Measurements from ENCODE around the gene CDC42SE1.
"Not testable (repeated sequence)": the region's sequence is repeated elsewhere in the genome, so short reads cannot be mapped to it uniquely, and the experiment has no call there.

CDC42SE1 gene

GRCh38 chr1:151104630-151105029, 45.2 kb upstream of the CDC42SE1 start:
- Histone ChIP-seq H3K4me2 (ENCODE audit: low read depth, low read length, poor library complexity, severe bottlenecking) (no peak overlapping the region), H3K27me3 (ENCODE audit: insufficient read depth, low read length, poor library complexity, severe bottlenecking) (no peaks in the 10 kb centered on the region), H3K36me3 (ENCODE audit: insufficient read depth, low read length) (no peaks in the 10 kb centered on the region), H3K9me2 (replicated peaks; ENCODE audit: low read depth, low read length) (no peaks in the 10 kb centered on the region), H2AFZ (ENCODE audit: low read length) (no peak overlapping the region), H4K20me1 (ENCODE audit: insufficient read depth, low read length, poor library complexity, severe bottlenecking) (no peaks in the 10 kb centered on the region), H3K79me2 (ENCODE audit: insufficient read depth, low read length) (no peaks in the 10 kb centered on the region), H3K9me3 (ENCODE audit: insufficient read depth, low read depth, low read length) (no peaks in the 10 kb centered on the region), H3K4me1 (ENCODE audit: insufficient read depth, low read length, poor library complexity, severe bottlenecking) (no peaks in the 10 kb centered on the region), H3K9ac (ENCODE audit: low read depth, low read length, poor library complexity, severe bottlenecking) (no peak overlapping the region), H3F3A (ENCODE audit: low read depth) (no peaks in the 10 kb centered on the region), H3K4me3 (ENCODE audit: low read length, poor library complexity, severe bottlenecking) (no peak overlapping the region)
- TF ChIP-seq EZH2phosphoT487 (IDR thresholded peaks at IDR 0.05; ENCODE audit: borderline replicate concordance), result no peak
- TF ChIP-seq CTCF (conservative IDR thresholded peaks at IDR 0.05; ENCODE audit: low read length), result no peak

GRCh38 chr1:151098126-151098525, 38.7 kb upstream of the CDC42SE1 start:
- no peaks in the 10 kb centered on the region for H3K79me2 ChIP-seq (ENCODE audit: insufficient read depth, low read length)
- TF ChIP-seq CTCF (conservative IDR thresholded peaks at IDR 0.05; ENCODE audit: low read length), result no peak
- TF ChIP-seq EZH2phosphoT487 (IDR thresholded peaks at IDR 0.05; ENCODE audit: borderline replicate concordance), result no peak
- H3K36me3 ChIP-seq (ENCODE audit: insufficient read depth, low read length), result no peaks in the 10 kb centered on the region
- no peaks in the 10 kb centered on the region for H4K20me1 ChIP-seq (ENCODE audit: insufficient read depth, low read length, poor library complexity, severe bottlenecking)
- no peaks in the 10 kb centered on the region for H3K9me3 ChIP-seq (ENCODE audit: insufficient read depth, low read depth, low read length)
- H3K27me3 ChIP-seq (ENCODE audit: insufficient read depth, low read length, poor library complexity, severe bottlenecking), result no peaks in the 10 kb centered on the region
- H3K4me3 ChIP-seq (ENCODE audit: low read length, poor library complexity, severe bottlenecking), result no peak overlapping the region
- H3F3A ChIP-seq (ENCODE audit: low read depth), result 0 out of 2 replicates have a peak, but pooled peaks cover 1% of the 10 kb centered on the region
- no peak overlapping the region for H3K4me2 ChIP-seq (ENCODE audit: low read depth, low read length, poor library complexity, severe bottlenecking)
- H3K9me2 ChIP-seq (replicated peaks; ENCODE audit: low read depth, low read length), result no peaks in the 10 kb centered on the region
- H3K4me1 ChIP-seq (ENCODE audit: insufficient read depth, low read length, poor library complexity, severe bottlenecking), result no peaks in the 10 kb centered on the region
- no peak overlapping the region for H3K9ac ChIP-seq (ENCODE audit: low read depth, low read length, poor library complexity, severe bottlenecking)
- H2AFZ ChIP-seq (ENCODE audit: low read length), result no peak overlapping the region

- H3K9ac ChIP-seq (ENCODE audit: low read depth, low read length, poor library complexity, severe bottlenecking), result not testable (repeated sequence)
Measured at GRCh38 chr1:151097426-151097825, 38.0 kb upstream of the CDC42SE1 start.

GRCh38 chr1:151085953-151086559, 26.6 kb upstream of the CDC42SE1 start:
- no peaks in the 10 kb centered on the region for H3F3A ChIP-seq (ENCODE audit: low read depth)

More at GRCh38 chr1:151097426-151097825, 38.0 kb upstream of the CDC42SE1 start:
- H3K79me2 ChIP-seq (ENCODE audit: insufficient read depth, low read length); H4K20me1 ChIP-seq (ENCODE audit: insufficient read depth, low read length, poor library complexity, severe bottlenecking); H3K27me3 ChIP-seq (ENCODE audit: insufficient read depth, low read length, poor library complexity, severe bottlenecking); H3F3A ChIP-seq (ENCODE audit: low read depth); H3K36me3 ChIP-seq (ENCODE audit: insufficient read depth, low read length); H3K4me3 ChIP-seq (ENCODE audit: low read length, poor library complexity, severe bottlenecking); H3K4me2 ChIP-seq (ENCODE audit: low read depth, low read length, poor library complexity, severe bottlenecking); H3K4me1 ChIP-seq (ENCODE audit: insufficient read depth, low read length, poor library complexity, severe bottlenecking); H2AFZ ChIP-seq (ENCODE audit: low read length); H3K9me3 ChIP-seq (ENCODE audit: insufficient read depth, low read depth, low read length); H3K9me2 ChIP-seq (replicated peaks; ENCODE audit: low read depth, low read length): not testable (repeated sequence)

More at GRCh38 chr1:151085953-151086559, 26.6 kb upstream of the CDC42SE1 start:
- no peak overlapping the region for H3K4me2 ChIP-seq (ENCODE audit: low read depth, low read length, poor library complexity, severe bottlenecking)
- no peaks in the 10 kb centered on the region for H3K9me3 ChIP-seq (ENCODE audit: insufficient read depth, low read depth, low read length)
- H2AFZ ChIP-seq (ENCODE audit: low read length), result no peak overlapping the region
- no peak overlapping the region for H3K9ac ChIP-seq (ENCODE audit: low read depth, low read length, poor library complexity, severe bottlenecking)
- TF ChIP-seq CTCF (conservative IDR thresholded peaks at IDR 0.05; ENCODE audit: low read length) (no peak), EZH2phosphoT487 (IDR thresholded peaks at IDR 0.05; ENCODE audit: borderline replicate concordance) (no peak)
- no peaks in the 10 kb centered on the region for H3K36me3 ChIP-seq (ENCODE audit: insufficient read depth, low read length)
- no peak overlapping the region for H3K4me3 ChIP-seq (ENCODE audit: low read length, poor library complexity, severe bottlenecking)
- H4K20me1 ChIP-seq (ENCODE audit: insufficient read depth, low read length, poor library complexity, severe bottlenecking), result no peaks in the 10 kb centered on the region
- H3K27me3 ChIP-seq (ENCODE audit: insufficient read depth, low read length, poor library complexity, severe bottlenecking), result no peaks in the 10 kb centered on the region
- H3K4me1 ChIP-seq (ENCODE audit: insufficient read depth, low read length, poor library complexity, severe bottlenecking), result no peaks in the 10 kb centered on the region
- no peaks in the 10 kb centered on the region for H3K79me2 ChIP-seq (ENCODE audit: insufficient read depth, low read length)
- H3K9me2 ChIP-seq (replicated peaks; ENCODE audit: low read depth, low read length), result no peaks in the 10 kb centered on the region
